Measurements from ENCODE around the gene NT5C3B. TPM values are rescaled to one million over a fixed set of nuclear protein-coding genes. Genes with fewer than 3 reads are reported as not detected.

NT5C3B gene
- total and polyA plus RNA-seq, 2 experiments from 2014 or later = 59.3 to 69.8 TPM

DNA sequence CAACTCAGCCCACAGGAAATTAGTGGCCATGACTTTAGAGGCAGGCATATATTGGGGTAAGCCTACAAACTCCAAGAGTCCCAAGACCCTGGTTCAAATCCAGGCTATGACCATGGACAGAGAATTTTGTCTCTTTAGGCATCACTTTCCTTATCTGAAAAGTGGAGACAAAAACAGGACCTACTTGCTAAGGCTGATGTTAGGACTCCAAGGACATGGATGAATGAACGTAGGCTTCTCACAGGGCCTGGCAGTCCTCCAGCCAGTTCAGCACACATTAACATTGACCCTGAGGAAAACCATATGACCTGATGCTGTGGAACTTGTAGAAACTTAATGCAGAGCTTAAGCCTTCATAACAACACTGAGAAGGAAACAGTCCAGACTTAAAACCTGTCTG lies 21.8 kb downstream of the NT5C3B start:
- in situ Hi-C loops (cut with MboI) = no loop called here
- peak overlapping the region; percentile 98 for H3K4me2 ChIP-seq (ENCODE audit: unreplicated experiment)
- H3K4me1 ChIP-seq (ENCODE audit: insufficient read depth) = peaks cover 28% of the 10 kb centered on the region
- no peaks in the 10 kb centered on the region for H3K27me3 ChIP-seq (replicated peaks; ENCODE audit: insufficient read depth)
- peaks cover 9% of the 10 kb centered on the region; the same call in 1 of the 2 replicates for H4K20me1 ChIP-seq (ENCODE audit: insufficient read depth)
- no peaks in the 10 kb centered on the region for H3F3A ChIP-seq (ENCODE audit: insufficient read depth)
- peaks cover 13% of the 10 kb centered on the region; the same call in 1 of the 2 replicates for H3K36me3 ChIP-seq (ENCODE audit: low read depth)
- peak overlapping the region; percentile 97 for H3K9ac ChIP-seq
- DNase-seq = peak; percentile 64
- H2AFZ ChIP-seq = no peak overlapping the region
- peak overlapping the region; percentile 92 for H3K4me3 ChIP-seq
- peaks cover 83% of the 10 kb centered on the region for H3K79me2 ChIP-seq (ENCODE audit: insufficient read depth)
- TF ChIP-seq EZH2 (IDR thresholded peaks at IDR 0.05; ENCODE audit: insufficient read depth, poor library complexity, severe bottlenecking) (no peak), EZH2phosphoT487 (IDR thresholded peaks at IDR 0.05; ENCODE audit: insufficient read depth, low read depth) (no peak)
- peak overlapping the region; percentile 79 for H3K27ac ChIP-seq
- no peaks in the 10 kb centered on the region for H3K9me3 ChIP-seq (ENCODE audit: low read depth)
- no peaks in the 10 kb centered on the region for H3K9me2 ChIP-seq (ENCODE audit: insufficient read depth)
- WGBS, 2 experiments (ENCODE audit: low coverage in 1 of 2, low lambda C conversion rate in 2 of 2, missing lambda C conversion rate in 2 of 2) = 8 to 19% methylated on average over 1 of the region's 1 CpG

- Histone ChIP-seq H3K27me3 (replicated peaks; ENCODE audit: insufficient read depth) (no peaks in the 10 kb centered on the region), H3F3A (ENCODE audit: insufficient read depth) (no peaks in the 10 kb centered on the region), H3K9me2 (ENCODE audit: insufficient read depth) (no peaks in the 10 kb centered on the region), H3K4me1 (ENCODE audit: insufficient read depth) (peaks cover 28% of the 10 kb centered on the region), H3K79me2 (ENCODE audit: insufficient read depth) (peaks cover 88% of the 10 kb centered on the region), H3K9me3 (ENCODE audit: low read depth) (no peaks in the 10 kb centered on the region), H3K4me3 (peak overlapping the region; percentile 92), H3K36me3 (ENCODE audit: low read depth) (peaks cover 13% of the 10 kb centered on the region; the same call in 1 of the 2 replicates), H2AFZ (peak overlapping the region; percentile 87), H4K20me1 (ENCODE audit: insufficient read depth) (peaks cover 9% of the 10 kb centered on the region; the same call in 1 of the 2 replicates), H3K27ac (peak overlapping the region; percentile 79), H3K9ac (peak overlapping the region; percentile 97), H3K4me2 (ENCODE audit: unreplicated experiment) (peak overlapping the region; percentile 98)
- in situ Hi-C loops (cut with MboI) = no loop called here
- TF ChIP-seq EZH2phosphoT487 (IDR thresholded peaks at IDR 0.05; ENCODE audit: insufficient read depth, low read depth) (no peak), EZH2 (IDR thresholded peaks at IDR 0.05; ENCODE audit: insufficient read depth, poor library complexity, severe bottlenecking) (no peak)
- 10 to 13% methylated on average over 9 of the region's 9 CpGs for WGBS, 2 experiments (ENCODE audit: low coverage in 1 of 2, low lambda C conversion rate in 2 of 2, missing lambda C conversion rate in 2 of 2)
- DNase-seq = peak; percentile 63
Observed at GRCh38 chr17:41813699-41814124, 22.3 kb downstream of the NT5C3B start.

- H3K36me3 ChIP-seq (ENCODE audit: low read depth) = peaks cover 9% of the 10 kb centered on the region; the same call in 1 of the 2 replicates
- TF ChIP-seq EZH2 (IDR thresholded peaks at IDR 0.05; ENCODE audit: insufficient read depth, poor library complexity, severe bottlenecking) = no peak
- no peaks in the 10 kb centered on the region for H3K27me3 ChIP-seq (replicated peaks; ENCODE audit: insufficient read depth)
- H3K79me2 ChIP-seq (ENCODE audit: insufficient read depth) = peaks cover 88% of the 10 kb centered on the region
- H3F3A ChIP-seq (ENCODE audit: insufficient read depth) = no peaks in the 10 kb centered on the region
- DNase-seq = peak; percentile 37
- H3K4me1 ChIP-seq (ENCODE audit: insufficient read depth) = peaks cover 28% of the 10 kb centered on the region
- peak overlapping the region; percentile 98 for H3K4me2 ChIP-seq (ENCODE audit: unreplicated experiment)
- no peaks in the 10 kb centered on the region for H3K9me3 ChIP-seq (ENCODE audit: low read depth)
- 0 to 1% methylated on average over 9 to 12 of the region's 12 CpGs for WGBS, 2 experiments (ENCODE audit: low coverage in 1 of 2, low lambda C conversion rate in 2 of 2, missing lambda C conversion rate in 2 of 2)
- H4K20me1 ChIP-seq (ENCODE audit: insufficient read depth) = peaks cover 9% of the 10 kb centered on the region; the same call in 1 of the 2 replicates
- H3K4me3 ChIP-seq = peak overlapping the region; percentile 92
- peak overlapping the region; percentile 97 for H3K9ac ChIP-seq
- H3K9me2 ChIP-seq (ENCODE audit: insufficient read depth) = no peaks in the 10 kb centered on the region
- in situ Hi-C loops (cut with MboI) = no loop called here
- peak overlapping the region; percentile 79 for H3K27ac ChIP-seq
- peak overlapping the region; percentile 87 for H2AFZ ChIP-seq
Observed at GRCh38 chr17:41813152-41813680, 22.8 kb downstream of the NT5C3B start.

GRCh38 chr17:41812381-41813151 lies 23.5 kb downstream of the NT5C3B start, which contains the start of gene FKBP10:
FKBP10 (plus strand) TSS chr17:41813004; CDS start chr17:41813035, 31 bp downstream.
- peak within 1 kb of the TSS; percentile 87 for H2AFZ ChIP-seq
- H3K27me3 ChIP-seq (replicated peaks; ENCODE audit: insufficient read depth) = no peaks in the 10 kb centered on the region
- in situ Hi-C loops (cut with MboI) = no loop called here
- H3K79me2 ChIP-seq (ENCODE audit: insufficient read depth) = peaks cover 81% of the 10 kb centered on the region
- no peaks in the 10 kb centered on the region for H3F3A ChIP-seq (ENCODE audit: insufficient read depth)
- peaks cover 9% of the 10 kb centered on the region; the same call in 1 of the 2 replicates for H4K20me1 ChIP-seq (ENCODE audit: insufficient read depth)
- peak within 1 kb of the TSS; percentile 92 for H3K4me3 ChIP-seq
- peaks cover 28% of the 10 kb centered on the region for H3K4me1 ChIP-seq (ENCODE audit: insufficient read depth)
- DNase-seq = peak; percentile 92
- H3K9ac ChIP-seq = peak within 1 kb of the TSS; percentile 97
- peak within 1 kb of the TSS; percentile 79 for H3K27ac ChIP-seq
- H3K36me3 ChIP-seq (ENCODE audit: low read depth) = peaks cover 3% of the 10 kb centered on the region; the same call in 1 of the 2 replicates
- 1 to 3% methylated on average over 23 to 31 of the region's 35 CpGs for WGBS, 2 experiments (ENCODE audit: low coverage in 1 of 2, low lambda C conversion rate in 2 of 2, missing lambda C conversion rate in 2 of 2)
- no peaks in the 10 kb centered on the region for H3K9me2 ChIP-seq (ENCODE audit: insufficient read depth)
- H3K9me3 ChIP-seq (ENCODE audit: low read depth) = no peaks in the 10 kb centered on the region
- TF ChIP-seq EZH2 (IDR thresholded peaks at IDR 0.05; ENCODE audit: insufficient read depth, poor library complexity, severe bottlenecking) (no peak), EZH2phosphoT487 (IDR thresholded peaks at IDR 0.05; ENCODE audit: insufficient read depth, low read depth) (no peak)
- H3K4me2 ChIP-seq (ENCODE audit: unreplicated experiment) = peak within 1 kb of the TSS; percentile 98

Measured in GM23248 (cell line).